Suppressor macrophage treated with lipopolysaccharide for 1 hour (primary cell): ENCODE results near the gene TDRD7.

Experiments
- DNase-seq, 3 donors: peaks; one replicate each; pipeline ENCODE4 v3.0.0-alpha.2; 2020 to 2022

Gene TDRD7

DNA sequence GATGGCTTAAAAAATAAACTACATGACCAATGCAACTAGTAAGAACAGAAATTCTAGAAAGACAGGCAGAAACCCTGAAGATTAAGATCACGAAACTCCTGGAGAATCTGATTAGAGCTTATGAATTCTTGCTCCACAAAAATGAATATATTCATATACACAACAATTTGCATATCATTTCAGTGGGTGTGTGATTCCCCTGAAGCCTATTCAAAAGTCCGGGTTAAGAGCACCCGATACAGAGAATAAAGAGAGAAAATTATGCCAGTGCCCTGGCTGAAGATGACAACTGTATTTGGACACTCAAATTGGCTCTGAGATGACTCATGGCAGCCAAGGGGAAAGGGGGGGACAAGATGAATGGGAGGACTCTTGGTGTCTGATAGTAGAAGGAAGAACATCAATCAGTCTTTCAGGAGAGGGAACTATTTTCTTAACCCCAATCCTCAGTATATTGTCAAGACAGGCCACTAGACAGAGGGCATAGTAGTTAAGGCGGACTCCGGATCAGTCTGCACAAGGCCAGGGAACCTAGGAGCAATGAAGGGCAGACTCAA, 95.6 kb downstream of the TDRD7 start:
- no peak for DNase-seq

DNA sequence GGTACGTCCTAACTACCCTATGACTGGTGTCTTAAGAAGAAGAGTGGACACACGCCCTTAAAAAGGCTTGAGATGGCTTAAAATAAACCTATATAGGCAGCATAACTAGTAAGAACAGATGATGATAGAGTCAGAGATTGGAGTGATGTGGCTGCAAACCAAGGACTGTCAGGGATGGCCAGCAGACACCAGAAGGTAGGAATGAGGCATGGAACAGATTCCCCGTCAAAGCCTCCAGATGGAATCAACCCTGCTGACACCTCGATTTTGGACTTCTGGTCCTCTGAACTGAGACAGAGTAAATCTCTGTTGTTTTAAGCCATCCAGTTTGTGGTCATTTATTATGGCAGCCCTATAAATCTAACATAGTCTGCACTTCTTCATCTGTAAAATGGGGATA, 97.0 kb downstream of the TDRD7 start:
- DNase-seq: no peak

DNA sequence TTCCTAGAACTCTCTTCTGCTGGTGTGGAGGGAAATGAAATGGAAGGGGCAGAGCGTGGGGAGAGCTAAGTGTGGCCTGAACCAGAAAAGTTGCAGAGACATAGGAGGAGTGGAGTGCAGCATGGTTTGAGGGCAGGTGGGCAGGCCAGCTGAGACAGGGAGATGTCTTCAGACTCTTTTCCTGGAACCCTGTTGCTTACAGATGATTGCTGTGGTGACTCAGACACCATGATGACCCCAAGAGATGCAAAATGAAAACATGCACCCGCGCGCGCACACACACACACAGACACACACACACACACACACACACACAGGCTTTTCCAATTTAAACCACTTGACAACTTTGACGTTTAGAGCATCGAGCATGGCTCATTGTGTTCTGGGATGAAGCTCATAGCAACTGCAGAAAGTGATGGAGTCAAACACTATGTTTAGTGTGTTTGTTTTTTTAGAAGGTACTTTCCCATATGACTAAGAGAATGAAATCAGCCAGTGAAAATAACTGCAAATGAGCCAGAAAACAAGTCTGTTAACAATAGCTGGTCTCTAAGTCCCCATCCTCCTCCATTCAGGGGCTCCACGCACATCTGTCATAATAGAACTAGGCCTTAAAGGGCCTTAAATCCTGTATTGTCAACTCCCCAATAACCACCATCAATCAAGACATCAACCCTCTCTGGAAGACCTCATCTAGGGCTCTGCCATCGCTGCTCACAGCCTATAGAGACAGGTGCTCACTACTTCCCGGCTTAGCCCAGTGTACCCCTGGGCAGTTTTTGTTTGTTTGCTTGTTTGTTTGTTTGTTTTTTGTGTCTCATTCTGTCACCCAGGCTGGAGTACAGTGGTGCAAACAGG, 99.1 kb downstream of the TDRD7 start:
- DNase-seq: peak; percentile 37 to 65 (median 54)

DNA sequence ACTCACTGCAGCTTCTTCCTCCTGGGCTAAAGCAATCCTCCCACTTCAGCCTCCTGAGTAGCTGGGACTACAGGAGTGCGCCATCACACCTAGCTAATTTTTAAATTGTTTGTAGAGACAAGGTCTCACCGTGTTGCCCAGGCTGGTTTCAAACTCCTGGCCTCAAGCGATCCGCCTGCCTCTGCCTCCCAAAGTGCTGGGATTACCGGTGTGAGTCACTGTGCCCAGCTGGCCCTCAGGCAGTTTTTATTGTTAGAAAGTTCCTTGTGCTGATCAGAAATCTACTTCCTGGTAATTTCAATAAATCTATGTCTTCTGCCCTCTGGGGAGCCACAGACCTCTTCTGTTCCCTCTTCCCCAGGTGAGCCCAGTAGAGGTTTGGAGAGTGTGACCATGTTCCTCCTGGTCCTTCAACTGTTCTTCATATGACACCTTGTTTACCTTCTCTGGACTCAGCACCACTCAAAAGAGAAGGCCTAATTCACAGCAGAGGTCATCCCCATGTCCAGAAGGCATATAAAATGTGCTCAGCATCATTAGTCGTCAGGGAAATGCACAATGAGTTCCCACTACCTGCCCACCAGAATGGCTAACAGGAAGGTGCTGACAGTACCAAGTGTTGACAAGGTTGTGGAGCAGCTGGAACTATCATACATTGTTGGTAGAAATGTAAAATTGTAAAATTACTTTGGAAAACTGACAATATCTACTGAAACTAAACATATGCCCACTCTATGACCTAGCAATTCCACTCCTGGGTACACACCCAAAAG, 99.9 kb downstream of the TDRD7 start:
- DNase-seq: peak in 1 of 3 donors; percentile 42

DNA sequence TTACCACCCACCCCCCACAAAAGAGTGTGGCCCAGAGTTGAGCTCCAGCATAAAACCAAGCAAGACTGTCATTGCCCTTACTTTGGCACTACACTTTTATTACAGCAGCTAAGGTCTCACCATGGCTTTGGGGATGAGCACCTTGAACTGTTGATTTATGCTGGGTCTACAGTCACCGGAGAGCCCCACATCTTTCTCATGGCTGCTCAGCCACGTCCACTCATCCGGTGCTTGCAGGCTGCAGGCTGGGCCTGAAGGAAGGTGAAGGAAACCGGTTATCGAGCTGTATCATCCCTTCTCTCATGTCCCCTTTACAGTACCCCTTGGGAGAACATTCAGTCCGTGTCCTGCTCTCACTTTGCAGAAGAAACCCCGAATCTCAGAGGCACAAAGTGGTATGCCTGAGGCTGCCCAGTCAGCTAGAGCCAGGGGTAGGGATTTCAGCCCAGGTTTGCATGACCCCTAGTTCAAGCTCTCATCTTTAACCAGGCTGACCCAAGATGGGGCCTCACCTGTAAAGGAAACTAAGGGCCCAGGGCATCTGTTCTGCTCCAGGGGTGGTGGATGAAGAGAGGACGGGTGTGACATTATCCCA, 101.2 kb downstream of the TDRD7 start:
- DNase-seq: no peak

DNA sequence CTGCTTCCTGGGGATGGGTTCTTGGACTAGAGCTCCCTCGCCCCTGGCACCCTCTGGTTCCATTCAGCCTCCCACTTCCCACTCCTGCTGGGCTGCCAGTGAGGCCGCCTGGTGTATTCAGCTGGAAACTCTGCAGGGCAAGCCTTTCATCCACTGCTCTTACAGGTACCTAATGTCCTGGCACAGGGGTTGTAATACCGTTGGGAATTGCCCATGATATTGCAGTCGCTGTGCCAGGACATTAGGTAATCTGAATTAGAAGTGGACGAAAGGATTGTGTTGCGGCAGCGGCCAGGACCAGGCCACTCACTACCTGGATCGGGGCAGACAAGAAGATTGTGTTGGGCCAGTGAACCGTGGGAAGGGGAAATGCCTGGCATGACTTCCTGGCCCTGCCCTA, 102.6 kb downstream of the TDRD7 start:
- no peak for DNase-seq

DNA sequence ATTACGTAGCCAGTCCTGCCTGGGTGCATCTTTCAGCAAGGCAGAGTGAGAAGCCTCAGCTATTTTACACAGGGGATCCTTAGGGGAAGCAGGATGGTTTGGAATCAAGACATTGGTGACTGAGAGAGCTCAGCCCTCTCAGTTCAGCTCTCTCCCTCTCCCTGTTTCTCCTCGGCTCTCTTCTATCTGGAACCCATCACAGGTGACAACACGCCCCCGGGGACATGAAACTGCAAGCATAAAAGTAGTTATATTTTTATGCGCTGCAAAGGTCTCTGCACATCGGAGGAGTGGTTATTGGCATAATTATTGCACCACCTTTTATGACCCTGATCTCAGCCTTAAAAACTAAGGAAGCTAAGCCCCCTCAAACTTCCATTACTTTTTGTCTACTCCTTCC, 103.8 kb downstream of the TDRD7 start:
- DNase-seq: no peak

DNA sequence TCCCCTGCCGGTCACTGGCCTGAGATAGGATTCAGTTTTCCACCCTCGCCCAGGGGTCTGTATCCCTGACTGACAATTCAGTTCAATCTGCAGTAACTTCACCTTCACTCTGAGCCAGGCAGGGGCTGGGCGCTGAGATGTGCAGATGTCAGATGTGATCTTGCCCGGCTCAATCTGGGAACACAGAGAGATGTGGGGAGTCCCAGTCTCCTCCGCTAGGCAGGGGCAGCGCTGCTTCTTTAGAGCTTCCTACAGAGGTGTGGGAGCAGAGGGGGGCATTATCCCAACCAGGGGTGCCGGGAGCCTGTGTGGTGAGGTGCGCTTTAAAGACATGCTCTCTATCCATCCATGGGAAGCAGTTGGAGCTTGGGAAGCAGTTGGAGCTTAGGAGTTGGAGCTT, 104.2 kb downstream of the TDRD7 start:
- no peak for DNase-seq

DNA sequence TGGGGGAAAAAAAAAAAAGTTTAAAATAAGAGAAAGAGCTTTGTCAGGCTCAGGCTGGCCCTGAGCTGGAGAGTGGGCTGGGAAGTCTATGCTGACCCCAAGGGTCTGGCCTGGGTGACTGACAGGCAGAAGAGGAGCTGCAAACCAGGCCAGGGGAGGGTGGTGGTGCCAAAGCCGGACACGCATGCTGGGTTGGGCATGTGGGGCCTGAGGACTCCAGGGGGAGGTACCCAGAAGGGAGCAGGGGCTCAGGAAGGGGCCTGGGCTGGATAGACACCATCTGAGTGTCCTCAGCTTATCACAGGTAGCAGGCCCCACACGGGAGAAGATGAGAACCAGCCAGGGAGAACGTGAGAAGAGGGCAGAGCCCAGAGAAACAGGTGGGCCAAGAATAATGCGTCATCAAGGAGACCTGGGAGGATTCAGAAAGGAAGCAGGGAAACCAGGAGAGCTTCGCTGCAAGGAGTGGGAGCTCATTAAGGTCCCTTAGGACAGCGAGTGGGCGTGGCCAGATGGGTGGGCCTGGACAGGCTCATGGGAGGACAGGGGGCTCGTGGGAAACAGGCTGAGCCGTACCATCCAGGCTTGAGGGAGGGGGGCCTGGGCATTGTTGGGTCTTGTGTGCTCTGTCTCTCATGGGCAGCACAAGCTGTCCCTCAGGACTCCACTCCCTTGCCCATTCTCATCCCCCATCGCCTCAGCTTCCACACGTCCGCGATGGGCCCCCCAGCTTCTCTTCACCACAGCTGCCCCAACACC, 105.6 kb downstream of the TDRD7 start:
- no peak for DNase-seq

DNA sequence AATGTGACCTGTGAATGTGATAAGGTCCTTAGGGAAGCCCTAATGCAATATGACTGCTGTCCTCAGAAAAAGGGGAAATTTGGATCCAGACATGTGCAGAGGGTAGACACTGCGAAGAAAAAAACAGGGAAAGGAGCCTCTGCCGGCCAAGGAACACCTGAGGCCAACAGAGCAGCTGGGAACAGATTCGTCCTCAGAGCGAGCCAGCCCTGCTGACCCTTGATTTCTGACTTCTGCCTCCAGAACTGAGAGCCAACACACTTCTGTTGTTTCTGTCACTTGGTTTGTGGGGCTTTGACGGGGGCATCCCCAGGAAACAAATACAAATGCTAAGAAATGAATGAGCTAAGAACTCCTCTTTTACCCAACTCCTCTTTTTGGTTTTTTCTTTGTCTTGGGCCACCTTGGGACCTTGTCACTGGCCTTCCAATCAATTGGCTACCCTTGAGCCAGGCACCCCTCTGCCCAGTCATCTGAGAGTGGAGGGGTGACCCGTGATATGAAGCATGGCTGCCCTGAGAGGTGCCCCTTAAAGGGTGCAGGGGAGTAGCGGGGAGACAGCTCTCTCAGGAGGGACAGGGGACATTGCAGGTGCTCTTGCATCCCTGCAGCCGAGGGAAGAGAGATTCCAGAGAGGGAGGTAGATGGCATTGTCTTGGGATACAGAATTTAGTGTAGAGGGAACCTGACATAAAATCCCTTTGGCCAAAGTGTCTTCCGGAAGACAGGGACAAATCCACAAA, 106.4 kb downstream of the TDRD7 start:
- DNase-seq: no peak

DNA sequence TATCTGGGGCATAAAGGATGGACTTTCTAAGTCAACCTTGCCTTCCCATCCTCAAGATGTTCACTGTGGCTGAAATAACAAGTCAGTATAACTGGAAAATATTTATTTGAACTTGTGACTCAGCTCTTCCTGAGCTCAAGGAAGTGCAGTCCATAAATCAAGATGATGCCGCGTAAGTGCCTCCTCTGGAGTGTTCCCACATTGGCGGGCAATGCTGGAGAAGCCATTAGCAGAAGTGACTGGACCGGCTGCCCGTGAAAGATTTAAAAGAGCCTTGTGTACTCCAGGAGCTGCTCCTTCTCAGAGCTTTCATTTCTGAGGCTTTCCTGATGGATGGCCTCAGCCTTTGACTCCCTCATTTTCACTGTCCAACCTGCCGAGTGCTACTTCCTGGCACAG, 107.0 kb downstream of the TDRD7 start:
- DNase-seq: peak; percentile 21 to 46 (median 37)

DNA sequence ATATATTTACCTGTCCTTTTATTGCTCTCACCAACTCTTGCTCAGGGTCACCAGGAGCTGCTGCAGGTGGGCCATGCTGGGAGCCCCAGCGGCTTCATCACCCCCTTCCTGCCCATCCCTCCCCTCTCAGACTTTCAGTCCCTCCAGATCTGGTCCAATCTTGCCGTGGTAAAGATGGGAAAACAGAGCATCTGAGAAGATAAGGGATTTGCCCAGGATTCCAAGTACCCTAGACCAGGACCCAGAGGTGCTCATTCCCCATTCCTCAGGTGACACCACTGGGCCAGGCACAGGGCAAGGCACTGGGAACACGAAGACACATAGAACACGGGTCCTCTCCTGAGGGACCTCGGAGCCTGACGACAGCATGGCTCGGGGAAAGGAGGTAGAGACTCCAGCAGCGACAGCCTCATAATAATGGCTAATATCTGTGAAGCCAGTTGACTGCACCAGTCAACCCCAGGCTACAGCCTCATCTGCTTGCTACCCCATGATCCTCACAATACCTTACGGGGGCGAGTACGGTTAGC, 107.6 kb downstream of the TDRD7 start:
- no peak for DNase-seq

DNA sequence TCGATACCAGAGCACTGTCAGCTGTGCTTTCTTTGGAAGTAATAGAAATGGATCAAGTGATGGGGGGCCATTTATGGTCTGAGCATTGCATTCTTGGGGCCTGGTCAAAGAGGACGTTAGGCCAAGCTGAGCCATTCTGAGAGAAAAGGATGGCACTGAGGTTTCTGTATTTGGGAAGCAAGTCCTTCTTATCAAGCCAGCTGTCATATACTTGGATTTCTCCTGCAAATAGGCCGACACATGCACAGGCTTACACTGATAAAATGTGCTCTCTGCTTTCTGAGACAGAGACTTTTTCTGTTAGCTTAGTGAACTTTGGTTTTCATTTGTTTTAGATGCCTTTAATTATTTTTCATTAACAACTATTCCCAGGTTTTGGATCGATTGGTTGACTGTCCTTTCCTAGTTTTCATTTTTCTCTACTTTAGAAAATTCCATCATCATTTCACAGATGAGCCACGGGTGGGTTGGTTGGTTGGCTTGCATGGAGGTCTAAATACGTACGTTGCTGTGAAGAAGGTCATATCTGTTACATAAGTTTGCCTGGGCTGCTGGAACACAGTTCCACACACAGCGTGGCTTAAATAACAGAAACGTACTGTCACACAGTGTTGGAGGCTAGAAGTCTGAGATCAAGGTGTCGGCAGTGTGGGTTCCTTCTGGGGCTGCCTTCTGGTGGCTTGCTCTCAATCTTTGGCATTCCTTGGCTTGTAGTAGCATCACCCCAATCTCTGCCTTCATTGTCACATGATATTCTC, 109.9 kb downstream of the TDRD7 start:
- no peak for DNase-seq

DNA sequence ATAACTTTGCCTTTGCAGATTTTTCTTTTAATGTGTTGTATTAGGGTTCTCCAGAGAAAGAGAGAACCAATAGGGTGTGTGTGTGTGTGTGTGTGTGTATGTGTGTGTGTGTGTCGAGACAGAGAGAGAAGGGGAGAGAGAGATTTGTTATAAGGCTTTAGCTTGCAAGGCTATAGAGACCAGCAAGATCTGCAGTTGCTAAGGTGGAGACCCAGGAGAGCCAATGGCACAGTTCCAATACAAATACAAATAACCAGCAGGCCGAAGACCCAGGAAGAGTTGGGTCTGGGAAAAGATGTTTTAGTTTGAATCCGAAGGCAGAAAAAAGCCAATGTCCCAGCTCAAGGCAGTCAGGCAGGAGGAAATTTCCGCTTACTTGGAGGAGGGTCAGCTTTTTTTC, 112.5 kb downstream of the TDRD7 start:
- DNase-seq: no peak

DNA sequence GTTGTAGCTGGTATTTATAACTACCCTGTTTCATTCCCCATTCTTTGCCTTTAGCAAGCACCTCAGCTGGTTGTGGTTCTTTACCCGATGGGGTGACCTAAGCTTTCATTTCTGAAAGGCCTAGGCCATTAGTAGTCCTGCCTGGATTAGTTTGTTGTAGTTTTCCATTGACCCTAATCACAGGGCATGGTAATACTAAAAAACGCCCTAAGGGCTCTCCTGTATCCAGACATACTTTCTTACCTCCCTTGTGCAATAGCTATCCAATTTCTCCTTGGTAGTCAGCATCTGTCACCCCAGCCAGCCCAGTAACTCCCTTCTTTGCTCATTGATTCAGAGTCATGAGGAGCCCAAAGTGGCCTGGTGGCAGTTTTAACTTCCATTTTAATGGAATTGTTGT, 113.6 kb downstream of the TDRD7 start:
- DNase-seq: no peak

DNA sequence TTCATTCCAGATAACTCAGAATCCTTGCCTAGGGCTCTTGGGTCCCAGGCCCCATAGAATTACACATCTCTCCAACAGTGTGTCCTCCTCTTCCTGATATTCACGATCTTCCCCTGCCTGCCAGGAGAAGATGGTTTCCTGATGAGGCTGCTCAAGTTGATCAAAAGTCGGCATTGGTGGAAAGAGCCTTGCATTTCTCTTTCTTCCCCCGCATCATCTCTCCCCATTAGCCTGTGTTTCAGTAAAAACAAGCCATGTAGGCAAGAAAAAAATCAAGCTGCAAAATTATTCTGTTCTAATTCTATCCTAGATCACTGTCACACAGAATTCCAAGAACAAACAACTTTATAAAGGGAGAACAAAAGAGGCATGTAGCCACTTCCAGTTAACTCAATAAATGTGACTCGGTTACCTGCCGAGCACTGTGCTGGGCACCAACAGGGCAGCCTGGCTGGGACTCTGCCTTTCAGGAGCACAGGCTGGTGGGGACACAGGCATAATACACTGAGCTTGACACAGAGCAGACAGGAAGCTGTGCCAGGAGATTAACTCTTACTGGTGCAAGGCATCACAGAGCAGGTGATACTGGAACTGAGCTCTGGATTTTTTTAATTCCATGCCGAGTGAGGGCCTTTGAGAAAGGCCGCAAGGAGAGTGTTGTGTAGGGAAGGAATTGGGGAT, 115.1 kb downstream of the TDRD7 start:
- no peak for DNase-seq

DNA sequence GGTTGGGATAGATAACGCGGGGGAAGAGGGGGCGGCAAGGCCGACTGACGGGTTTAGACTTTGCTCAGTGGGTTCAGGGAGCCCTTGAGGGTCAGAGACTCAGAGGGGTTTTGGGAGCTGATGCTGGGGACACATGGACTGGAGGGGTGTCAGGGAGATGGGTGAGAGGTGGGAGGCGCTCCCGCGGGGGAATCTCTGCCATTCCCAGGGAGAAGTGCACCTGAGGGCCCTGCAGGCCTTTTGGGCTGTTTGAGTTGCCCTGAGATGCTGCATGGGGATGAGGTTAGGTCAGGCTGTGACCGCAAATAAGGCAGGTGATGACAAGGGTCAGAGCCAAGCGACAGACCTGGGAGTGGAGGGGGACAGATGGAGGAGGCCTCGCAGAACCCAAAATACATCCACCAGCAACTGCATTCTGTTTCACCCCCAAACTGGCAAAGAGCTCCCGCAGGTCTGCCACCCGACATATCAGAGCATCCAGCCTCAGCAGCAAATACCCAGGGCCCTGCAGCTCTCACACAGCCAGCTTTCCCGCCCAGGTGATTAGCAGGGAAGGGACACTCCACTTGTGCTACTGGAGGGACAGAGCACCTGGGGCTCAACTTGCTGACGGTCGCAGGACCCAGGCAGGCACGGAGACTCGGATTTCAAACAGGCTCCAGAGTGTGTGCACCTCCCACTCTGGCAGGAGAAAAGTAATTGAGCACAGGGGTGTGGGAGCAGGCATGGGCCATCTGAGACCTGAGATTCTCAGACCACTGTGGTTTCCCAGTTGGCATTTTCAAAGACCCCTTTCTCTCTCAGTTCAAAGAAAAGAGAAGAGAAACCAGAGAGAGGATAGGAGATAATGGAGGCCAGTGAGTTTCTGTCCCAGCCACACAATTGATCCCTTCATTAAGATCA, 116.0 kb downstream of the TDRD7 start:
- DNase-seq: no peak

DNA sequence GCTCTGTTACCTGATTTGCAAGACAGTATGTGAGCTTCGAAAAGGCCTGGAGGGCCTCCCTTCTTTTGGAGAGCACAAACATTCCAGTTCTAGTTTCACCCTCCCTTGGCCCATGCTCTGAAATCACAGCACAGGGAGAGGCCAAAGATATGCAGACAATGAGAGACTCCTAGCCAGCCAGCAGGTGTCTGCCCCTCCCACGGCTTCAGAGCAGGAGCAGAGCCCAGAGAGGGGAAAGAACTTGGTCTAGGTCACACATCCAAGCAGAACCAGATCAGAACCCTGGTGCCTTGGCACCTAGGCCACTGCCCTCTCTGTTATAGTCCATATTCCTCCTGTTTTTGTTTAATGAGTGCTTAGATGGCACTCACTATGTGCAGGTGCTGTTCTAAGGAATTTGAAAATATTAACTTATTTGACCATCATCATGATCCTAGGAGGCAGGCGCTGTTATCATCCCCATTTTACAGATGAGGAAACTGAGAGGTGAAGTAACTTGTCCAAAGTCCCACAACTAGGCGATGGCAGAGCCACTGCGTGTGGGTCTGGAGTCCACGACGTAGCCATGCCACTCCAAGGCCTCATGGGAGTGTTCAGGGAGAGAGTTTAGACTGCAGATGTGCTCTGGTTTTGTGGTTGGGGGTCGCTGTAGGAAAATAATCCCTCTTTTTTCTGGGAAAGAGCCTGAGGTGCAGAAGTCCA, 116.8 kb downstream of the TDRD7 start:
- DNase-seq: no peak
